Esophagus muscularis mucosa (tissue), 4 donors: ENCODE measurements around the gene NTHL1. TPM values are rescaled to one million over a fixed set of nuclear protein-coding genes. Genes with fewer than 3 reads are reported as not detected.

Experiments
- DNase-seq: peaks from one replicate; pipeline ENCODE4 v3.0.0-alpha.2; 2017; ENCODE audit errors: extremely low spot score
- H3K27ac ChIP-seq, 4 donors: fragments of 200-600 bp; sonication (generic); replicated peaks in 1 of 4; 1 replicate in 3 of 4; 2 replicates in 1 of 4; pipeline ENCODE4 v1.5.1; 2016 to 2019; ENCODE audit warnings: mild to moderate bottlenecking in 1 of 4
- H3K27me3 ChIP-seq, 4 donors: fragments of 200-600 bp; sonication (generic); one replicate each; pipeline versions ENCODE4 v1.5.1 to v1.6.0; 2016 to 2019
- H3K36me3 ChIP-seq, 4 donors: fragments of 200-600 bp; sonication (generic); one replicate each; pipeline ENCODE4 v1.5.1; 2016 to 2019
- H3K4me1 ChIP-seq, 4 donors: fragments of 200-600 bp; sonication (generic); one replicate each; pipeline ENCODE4 v1.5.1; 2016 to 2019
- H3K4me3 ChIP-seq, 4 donors: fragments of 200-600 bp; sonication (generic); 1 replicate in 2 of 4; 2 replicates in 2 of 4; pipeline ENCODE4 v1.5.1; 2016 to 2019; ENCODE audit warnings: mild to moderate bottlenecking in 4 of 4, moderate library complexity in 1 of 4
- H3K9me3 ChIP-seq, 4 donors: fragments of 200-600 bp; sonication (generic); 1 replicate in 3 of 4; 2 replicates in 1 of 4; pipeline ENCODE4 v1.5.1; 2016 to 2019
- CTCF ChIP-seq, 3 experiments: fragments of 200-600 bp in 2 of 3; fragments of 450-650 bp in 1 of 3; sonication (generic) in 2 of 3; IDR thresholded peaks; one replicate each; pipeline ENCODE4 v1.5.1; 2017 to 2019; ENCODE audit warnings: antibody characterized with exemption in 3 of 3, mild to moderate bottlenecking in 2 of 3, moderate library complexity in 1 of 3
- EP300 ChIP-seq: sonication (generic); formaldehyde crosslinking; IDR thresholded peaks from one replicate; pipeline ENCODE4 v1.6.1; 2017; ENCODE audit warnings: antibody characterized with exemption
- POLR2A ChIP-seq: fragments of 450-650 bp; IDR thresholded peaks from one replicate; pipeline ENCODE4 v1.6.1; 2017; ENCODE audit warnings: antibody characterized with exemption, moderate library complexity, mild to moderate bottlenecking, low read depth
- POLR2AphosphoS5 ChIP-seq, 2 donors: sonication (generic); formaldehyde crosslinking; IDR thresholded peaks; one replicate each; pipeline ENCODE4 v1.6.1; 2017; ENCODE audit warnings: antibody characterized with exemption in 2 of 2
- WGBS: methylation state at CpG from one replicate; pipeline ENCODE4 v1.1.5; 2018; 5-methylcytosine and 5-hydroxymethylcytosine counted together
- intact Hi-C: fragments of 100-400 bp; cut with DNase I; formaldehyde crosslinking; loops from one replicate; pipeline ENCODE4 v1.15.1; 2023
- total RNA-seq, 4 donors: library from RNA; depleted of rRNA; stranded (reverse); fragments of >200 nt; gene quantifications; one replicate each; pipeline versions ENCODE4 v1.1.0 to v1.2.1, GENCODE V29; 2016

NTHL1 gene
- total RNA-seq, 4 donors from 2014 or later: 11.8 to 25.2 (median 18.9) TPM

GRCh38 chr16:2078691-2079090 is 31.1 kb upstream of the NTHL1 start:
- Histone ChIP-seq H3K27ac (no peak overlapping the region), H3K9me3 (no peaks in the 10 kb centered on the region), H3K36me3 (peaks cover 32 to 100% (median 96%) of the 10 kb centered on the region in 4 donors), H3K4me3 (no peak overlapping the region), H3K4me1 (peaks cover 16 to 27% (median 26%) of the 10 kb centered on the region in 4 donors), H3K27me3 (no peaks in the 10 kb centered on the region)
- no peak for DNase-seq
- intact Hi-C loops: loop anchor here (2.0 kb wide), 1 partner anchor 22 kb away; no protein-coding TSS in a partner anchor
- TF ChIP-seq POLR2AphosphoS5 (IDR thresholded peaks at IDR 0.05) (no peak), CTCF (IDR thresholded peaks at IDR 0.05) (no peak), EP300 (no peak), POLR2A (no peak)
- 93% methylated on average over 18 of the region's 23 CpGs for WGBS

GRCh38 chr16:2078096-2078495 is 30.5 kb upstream of the NTHL1 start:
- Histone ChIP-seq H3K4me3 (no peak overlapping the region), H3K36me3 (peaks cover 38 to 100% (median 96%) of the 10 kb centered on the region in 4 donors), H3K9me3 (no peaks in the 10 kb centered on the region), H3K27ac (no peak overlapping the region), H3K4me1 (peaks cover 16 to 21% (median 20%) of the 10 kb centered on the region in 4 donors), H3K27me3 (no peaks in the 10 kb centered on the region)
- no peak for DNase-seq
- no peak for TF ChIP-seq POLR2AphosphoS5 (IDR thresholded peaks at IDR 0.05)
- no peak for TF ChIP-seq POLR2A
- TF ChIP-seq EP300: no peak
- no peak for TF ChIP-seq CTCF (IDR thresholded peaks at IDR 0.05)
- intact Hi-C loops: loop anchor here (2.0 kb wide), 1 partner anchor 23 kb away; no protein-coding TSS in a partner anchor
- 93% methylated on average over 3 of the region's 7 CpGs for WGBS

- H3K4me3 ChIP-seq: no peak overlapping the region
- TF ChIP-seq POLR2A (no peak), EP300 (no peak), CTCF (IDR thresholded peaks at IDR 0.05) (no peak), POLR2AphosphoS5 (IDR thresholded peaks at IDR 0.05) (no peak)
- no peaks in the 10 kb centered on the region for H3K9me3 ChIP-seq
- no peaks in the 10 kb centered on the region for H3K27me3 ChIP-seq
- H3K4me1 ChIP-seq: peaks cover 14 to 20% (median 16%) of the 10 kb centered on the region in 4 donors
- no peak overlapping the region for H3K27ac ChIP-seq
- 97% methylated on average over 14 of the region's 21 CpGs for WGBS
- intact Hi-C loops: loop anchor here (2.0 kb wide), 1 partner anchor 23 kb away; no protein-coding TSS in a partner anchor
- H3K36me3 ChIP-seq: peaks cover 42 to 100% (median 97%) of the 10 kb centered on the region in 4 donors
- no peak for DNase-seq
These were observed 30.1 kb upstream of the NTHL1 start for GRCh38 chr16:2077696-2078095.

- intact Hi-C loops: no loop called here
- Histone ChIP-seq H3K9me3 (no peaks in the 10 kb centered on the region), H3K4me1 (peaks cover 7 to 18% (median 9%) of the 10 kb centered on the region in 4 donors), H3K36me3 (peaks cover 48 to 100% (median 97%) of the 10 kb centered on the region in 4 donors), H3K27ac (no peak overlapping the region), H3K27me3 (no peaks in the 10 kb centered on the region), H3K4me3 (no peak overlapping the region)
- DNase-seq: no peak
- WGBS: 92% methylated on average over 17 of the region's 17 CpGs
- no peak for TF ChIP-seq POLR2AphosphoS5 (IDR thresholded peaks at IDR 0.05)
- TF ChIP-seq POLR2A: no peak
- no peak for TF ChIP-seq CTCF (IDR thresholded peaks at IDR 0.05)
- TF ChIP-seq EP300: no peak
These were observed 29.4 kb upstream of the NTHL1 start for GRCh38 chr16:2077016-2077415.
